T1000 (cell line): ENCODE results near the gene DUSP7.

Experiments
- DNase-seq: peaks from one replicate; lab custom pipeline; 2025; ENCODE audit warnings: mixed read lengths; lab: John Stamatoyannopoulos, UW

Gene DUSP7

GRCh38 chr3:52006017-52006819 is 50.2 kb downstream of the DUSP7 start:
- DNase-seq, result no peak

- DNase-seq, result peak; percentile 31
These were observed 50.8 kb downstream of the DUSP7 start for GRCh38 chr3:52005571-52005986.

- DNase-seq, result no peak
These were observed 51.4 kb downstream of the DUSP7 start for GRCh38 chr3:52004906-52005395.

GRCh38 chr3:52004163-52004787 is 52.1 kb downstream of the DUSP7 start:
- no peak for DNase-seq

- no peak for DNase-seq
These were observed 53.6 kb downstream of the DUSP7 start for GRCh38 chr3:52002748-52003147.

- DNase-seq, result peak; percentile 62
These were observed 54.9 kb downstream of the DUSP7 start for GRCh38 chr3:52001443-52001974.

- no peak for DNase-seq
These were observed 56.5 kb downstream of the DUSP7 start for GRCh38 chr3:51999846-52000245.
